B cell (primary cell): ENCODE data around the gene ARHGEF10L.

ENCODE experiments used
- CTCF ChIP-seq: fragments of 200-600 bp; IDR thresholded peaks from one replicate; pipeline ENCODE4 v1.8.0; 2022; ENCODE audit warnings: antibody characterized with exemption, mild to moderate bottlenecking
- EZH2 ChIP-seq: IDR thresholded peaks from 2 replicates; pipeline ENCODE4 v1.6.1; 2012; ENCODE audit warnings: borderline replicate concordance, low read depth, mild to moderate bottlenecking, moderate library complexity, low read length; ENCODE audit not compliant: insufficient read depth, poor library complexity, severe bottlenecking

- TF ChIP-seq CTCF: no peak
- TF ChIP-seq EZH2: no peak
Measured at GRCh38 chr1:17733661-17734060, 194.2 kb downstream of the ARHGEF10L start.
